ENCODE results near the gene PCDHB12. TPM values are rescaled to one million over a fixed set of nuclear protein-coding genes. Genes with fewer than 3 reads are reported as not detected.

PCDHB12 gene
- total and polyA plus RNA-seq, 4 donors = 3.3 to 10.7 (median 5.1) TPM

DNA sequence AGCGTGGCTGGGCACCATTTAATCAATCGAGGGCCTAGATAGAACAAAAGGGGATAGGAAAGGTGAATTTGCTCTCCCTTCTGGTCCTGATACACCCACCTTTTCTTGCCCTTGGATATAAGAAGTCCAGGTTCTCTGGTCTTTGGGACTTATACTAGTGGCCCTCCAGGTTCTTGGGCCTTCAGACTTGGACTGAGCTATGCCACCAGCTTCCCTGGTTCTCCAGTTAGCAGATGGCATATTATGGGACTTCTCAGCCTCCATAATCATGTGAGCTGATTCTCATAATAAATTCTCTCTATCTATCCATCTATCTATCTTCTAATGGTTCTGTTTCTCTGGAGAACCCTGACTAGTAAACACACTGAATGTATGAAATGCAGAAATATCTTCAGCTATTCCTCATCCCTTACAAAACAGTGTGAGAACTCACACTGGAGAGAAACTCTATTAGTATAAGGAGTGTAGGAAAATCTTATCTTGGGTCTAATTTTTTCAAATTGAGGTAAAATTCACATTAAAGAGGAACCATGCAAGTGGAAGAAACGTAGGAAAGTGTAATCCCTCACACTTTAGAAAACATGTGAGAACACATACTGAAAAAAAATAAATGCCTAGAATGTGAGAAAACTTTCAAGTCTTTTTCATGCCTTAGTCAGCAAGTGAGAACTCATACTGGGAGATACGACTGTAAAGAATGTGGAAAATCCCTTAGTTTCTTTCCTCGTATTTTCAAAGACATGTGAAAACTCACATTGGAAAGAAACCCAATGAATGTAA, 52.1 kb downstream of the PCDHB12 start:
- peak in 1 of 6 donors; percentile 3 for DNase-seq (ENCODE audit: low read depth in 4 of 6, low spot score in 6 of 6)
- WGBS (ENCODE audit: insufficient coverage) = no CpG with 5 or more reads among the region's 5 CpGs
- H3K36me3 ChIP-seq (ENCODE audit: control insufficient read depth, insufficient read depth, low read length) = no peaks in the 10 kb centered on the region
- no peaks in the 10 kb centered on the region for H3K4me1 ChIP-seq (ENCODE audit: control insufficient read depth, insufficient read depth, low read length)
- H3K27me3 ChIP-seq (ENCODE audit: control insufficient read depth, insufficient read depth, low read length) = no peaks in the 10 kb centered on the region
- no peak overlapping the region for H3K4me3 ChIP-seq (ENCODE audit: low read depth, low read length)
- no peak overlapping the region for H3K27ac ChIP-seq (ENCODE audit: low read depth, low read length)
- peaks cover 46% of the 10 kb centered on the region for H3K9me3 ChIP-seq (ENCODE audit: control insufficient read depth, insufficient read depth, low read length)

DNA sequence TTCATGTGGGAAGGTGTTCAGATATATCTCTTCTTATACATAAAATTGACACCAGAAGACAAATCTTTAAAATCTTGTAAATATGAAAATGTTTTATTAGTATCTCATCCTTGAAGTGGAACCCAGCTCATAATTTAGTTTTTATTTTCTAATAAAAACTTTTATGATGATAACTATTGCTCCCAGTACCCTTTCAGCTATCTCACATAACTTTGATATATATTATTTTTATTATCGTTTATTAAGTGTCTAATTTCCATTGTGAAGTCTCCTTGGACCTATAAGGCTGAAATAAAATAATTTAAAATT, 52.7 kb downstream of the PCDHB12 start:
- Histone ChIP-seq H3K36me3 (ENCODE audit: control insufficient read depth, insufficient read depth, low read length) (no peaks in the 10 kb centered on the region), H3K27me3 (ENCODE audit: control insufficient read depth, insufficient read depth, low read length) (no peaks in the 10 kb centered on the region), H3K9me3 (ENCODE audit: control insufficient read depth, insufficient read depth, low read length) (peaks cover 48% of the 10 kb centered on the region), H3K4me3 (ENCODE audit: low read depth, low read length) (no peak overlapping the region), H3K4me1 (ENCODE audit: control insufficient read depth, insufficient read depth, low read length) (no peaks in the 10 kb centered on the region), H3K27ac (ENCODE audit: low read depth, low read length) (no peak overlapping the region)
- DNase-seq (ENCODE audit: low read depth in 4 of 6, low spot score in 6 of 6) = no peak
- no CpG with 5 or more reads among the region's 1 CpG for WGBS (ENCODE audit: insufficient coverage)

Other genes with a start within 250 kb of the PCDHB12 start
Only the 30 nearest of the 37 such genes appear.
- gene PCDHB1, start 157.3 kb upstream of the PCDHB12 start, total RNA-seq = under 1 TPM; 0.06 to 0.20 TPM
- under 1 TPM; 0.05 to 0.11 TPM for gene PCDHB1, start 157.3 kb upstream of the PCDHB12 start, polyA plus RNA-seq (ENCODE audit: insufficient read length in 2 of 2)
- 1 to 10 TPM; 5.2 to 5.8 TPM for gene PCDHB2, start 114.1 kb upstream of the PCDHB12 start, total RNA-seq
- 10 to 100 TPM; 10.3 to 10.8 TPM for gene PCDHB2, start 114.1 kb upstream of the PCDHB12 start, polyA plus RNA-seq (ENCODE audit: insufficient read length in 2 of 2)
- 1 to 10 TPM; 2.7 to 5.5 TPM for gene PCDHB3, start 108.2 kb upstream of the PCDHB12 start, total RNA-seq
- 1 to 10 TPM; 2.8 to 4.5 TPM for gene PCDHB3, start 108.2 kb upstream of the PCDHB12 start, polyA plus RNA-seq (ENCODE audit: insufficient read length in 2 of 2)
- 1 to 10 TPM; 3.2 to 4.1 TPM for gene PCDHB4, start 86.9 kb upstream of the PCDHB12 start, total RNA-seq
- gene PCDHB4, start 86.9 kb upstream of the PCDHB12 start, polyA plus RNA-seq (ENCODE audit: insufficient read length in 2 of 2) = 1 to 10 TPM; 5.4 to 6.3 TPM
- 10 to 100 TPM in 1 of 2 donors, 1 to 10 TPM in 1; 8.0 to 10.6 TPM for gene PCDHB5, start 73.5 kb upstream of the PCDHB12 start, total RNA-seq
- 1 to 10 TPM; 5.9 to 6.6 TPM for gene PCDHB5, start 73.5 kb upstream of the PCDHB12 start, polyA plus RNA-seq (ENCODE audit: insufficient read length in 2 of 2)
- 1 to 10 TPM; 1.9 to 2.7 TPM for gene PCDHB6, start 58.7 kb upstream of the PCDHB12 start, total RNA-seq
- 1 to 10 TPM; 5.4 to 5.5 TPM for gene PCDHB6, start 58.7 kb upstream of the PCDHB12 start, polyA plus RNA-seq (ENCODE audit: insufficient read length in 2 of 2)
- gene PCDHB7, start 36.1 kb upstream of the PCDHB12 start, total RNA-seq = 1 to 10 TPM; 4.6 to 5.2 TPM
- gene PCDHB7, start 36.1 kb upstream of the PCDHB12 start, polyA plus RNA-seq (ENCODE audit: insufficient read length in 2 of 2) = 1 to 10 TPM; 5.2 to 5.5 TPM
- gene PCDHB8, start 30.9 kb upstream of the PCDHB12 start, total RNA-seq = 1 to 10 TPM; 1.7 to 1.9 TPM
- gene PCDHB8, start 30.9 kb upstream of the PCDHB12 start, polyA plus RNA-seq (ENCODE audit: insufficient read length in 2 of 2) = 1 to 10 TPM; 2.2 to 3.0 TPM
- 1 to 10 TPM; 3.9 to 4.7 TPM for gene PCDHB16, start 26.3 kb upstream of the PCDHB12 start, total RNA-seq
- 1 to 10 TPM; 4.9 to 6.5 TPM for gene PCDHB16, start 26.3 kb upstream of the PCDHB12 start, polyA plus RNA-seq (ENCODE audit: insufficient read length in 2 of 2)
- gene PCDHB9, start 21.6 kb upstream of the PCDHB12 start, total RNA-seq = 1 to 10 TPM; 2.9 to 3.5 TPM
- gene PCDHB9, start 21.6 kb upstream of the PCDHB12 start, polyA plus RNA-seq (ENCODE audit: insufficient read length in 2 of 2) = 1 to 10 TPM; 7.0 to 8.5 TPM
- gene PCDHB10, start 16.4 kb upstream of the PCDHB12 start, total RNA-seq = 1 to 10 TPM; 5.9 to 9.3 TPM
- gene PCDHB10, start 16.4 kb upstream of the PCDHB12 start, polyA plus RNA-seq (ENCODE audit: insufficient read length in 2 of 2) = 10 to 100 TPM; 11.6 to 15.8 TPM
- gene PCDHB11, start 9.1 kb upstream of the PCDHB12 start, total RNA-seq = 1 to 10 TPM; 7.6 to 9.7 TPM
- 1 to 10 TPM; 3.8 to 3.9 TPM for gene PCDHB11, start 9.1 kb upstream of the PCDHB12 start, polyA plus RNA-seq (ENCODE audit: insufficient read length in 2 of 2)
- 1 to 10 TPM; 4.5 to 8.7 TPM for gene PCDHB13, start 5.2 kb downstream of the PCDHB12 start, total RNA-seq
- 1 to 10 TPM; 3.8 to 5.0 TPM for gene PCDHB13, start 5.2 kb downstream of the PCDHB12 start, polyA plus RNA-seq (ENCODE audit: insufficient read length in 2 of 2)
- gene PCDHB14, start 14.6 kb downstream of the PCDHB12 start, total RNA-seq = 10 to 100 TPM; 10.4 to 11.9 TPM
- gene PCDHB14, start 14.6 kb downstream of the PCDHB12 start, polyA plus RNA-seq (ENCODE audit: insufficient read length in 2 of 2) = 10 to 100 TPM; 15.4 to 17.4 TPM
- gene PCDHB15, start 36.7 kb downstream of the PCDHB12 start, total RNA-seq = 10 to 100 TPM; 10.4 to 15.2 TPM
- gene PCDHB15, start 36.7 kb downstream of the PCDHB12 start, polyA plus RNA-seq (ENCODE audit: insufficient read length in 2 of 2) = 10 to 100 TPM; 12.3 to 21.1 TPM
- gene SLC25A2, start 95.3 kb downstream of the PCDHB12 start, total RNA-seq = under 1 TPM in 1 of 2 donors, not detected in 1; 0.39 TPM
- under 1 TPM in 1 of 2 donors, not detected in 1; 0.15 TPM for gene SLC25A2, start 95.3 kb downstream of the PCDHB12 start, polyA plus RNA-seq (ENCODE audit: insufficient read length in 2 of 2)
- gene TAF7, start 112.1 kb downstream of the PCDHB12 start, total RNA-seq = 100 to 1,000 TPM in 1 of 2 donors, 10 to 100 TPM in 1; 98.2 to 111 TPM
- gene TAF7, start 112.1 kb downstream of the PCDHB12 start, polyA plus RNA-seq (ENCODE audit: insufficient read length in 2 of 2) = 100 to 1,000 TPM in 1 of 2 donors, 10 to 100 TPM in 1; 90.1 to 101 TPM
- gene PCDHGA1, start 121.8 kb downstream of the PCDHB12 start, total RNA-seq = 1 to 10 TPM; 1.4 to 3.0 TPM
- 1 to 10 TPM; 2.5 to 3.8 TPM for gene PCDHGA1, start 121.8 kb downstream of the PCDHB12 start, polyA plus RNA-seq (ENCODE audit: insufficient read length in 2 of 2)
- gene PCDHGA2, start 130.0 kb downstream of the PCDHB12 start, total RNA-seq = 10 to 100 TPM in 1 of 2 donors, 1 to 10 TPM in 1; 8.9 to 10.4 TPM
- 10 to 100 TPM; 14.0 to 17.7 TPM for gene PCDHGA2, start 130.0 kb downstream of the PCDHB12 start, polyA plus RNA-seq (ENCODE audit: insufficient read length in 2 of 2)
- 10 to 100 TPM in 1 of 2 donors, 1 to 10 TPM in 1; 9.2 to 10.5 TPM for gene PCDHGA3, start 135.1 kb downstream of the PCDHB12 start, total RNA-seq
- 10 to 100 TPM; 12.3 to 19.2 TPM for gene PCDHGA3, start 135.1 kb downstream of the PCDHB12 start, polyA plus RNA-seq (ENCODE audit: insufficient read length in 2 of 2)
- gene PCDHGB1, start 141.4 kb downstream of the PCDHB12 start, total RNA-seq = 1 to 10 TPM; 6.4 to 8.6 TPM
- 1 to 10 TPM; 9.8 to 9.9 TPM for gene PCDHGB1, start 141.4 kb downstream of the PCDHB12 start, polyA plus RNA-seq (ENCODE audit: insufficient read length in 2 of 2)
- gene PCDHGA4, start 146.3 kb downstream of the PCDHB12 start, total RNA-seq = 1 to 10 TPM; 7.5 to 8.2 TPM
- gene PCDHGA4, start 146.3 kb downstream of the PCDHB12 start, polyA plus RNA-seq (ENCODE audit: insufficient read length in 2 of 2) = 1 to 10 TPM; 9.5 to 9.9 TPM
- 1 to 10 TPM; 6.3 to 6.7 TPM for gene PCDHGB2, start 151.3 kb downstream of the PCDHB12 start, total RNA-seq
- 10 to 100 TPM in 1 of 2 donors, 1 to 10 TPM in 1; 9.0 to 14.0 TPM for gene PCDHGB2, start 151.3 kb downstream of the PCDHB12 start, polyA plus RNA-seq (ENCODE audit: insufficient read length in 2 of 2)
- gene PCDHGA5, start 155.4 kb downstream of the PCDHB12 start, total RNA-seq = 1 to 10 TPM; 7.9 to 8.8 TPM
- gene PCDHGA5, start 155.4 kb downstream of the PCDHB12 start, polyA plus RNA-seq (ENCODE audit: insufficient read length in 2 of 2) = 10 to 100 TPM; 14.0 to 15.5 TPM
- gene PCDHGB3, start 161.5 kb downstream of the PCDHB12 start, total RNA-seq = 1 to 10 TPM; 6.0 to 8.3 TPM
- 1 to 10 TPM; 7.1 to 8.4 TPM for gene PCDHGB3, start 161.5 kb downstream of the PCDHB12 start, polyA plus RNA-seq (ENCODE audit: insufficient read length in 2 of 2)
- gene PCDHGA6, start 165.2 kb downstream of the PCDHB12 start, total RNA-seq = 10 to 100 TPM in 1 of 2 donors, 1 to 10 TPM in 1; 8.5 to 12.3 TPM
- gene PCDHGA6, start 165.2 kb downstream of the PCDHB12 start, polyA plus RNA-seq (ENCODE audit: insufficient read length in 2 of 2) = 10 to 100 TPM; 18.4 to 19.2 TPM
- 1 to 10 TPM; 6.1 to 6.6 TPM for gene PCDHGA7, start 174.0 kb downstream of the PCDHB12 start, total RNA-seq
- gene PCDHGA7, start 174.0 kb downstream of the PCDHB12 start, polyA plus RNA-seq (ENCODE audit: insufficient read length in 2 of 2) = 1 to 10 TPM; 5.2 to 6.7 TPM
- gene PCDHGB4, start 179.0 kb downstream of the PCDHB12 start, total RNA-seq = 10 to 100 TPM; 12.5 to 14.9 TPM
- 10 to 100 TPM; 10.3 to 16.0 TPM for gene PCDHGB4, start 179.0 kb downstream of the PCDHB12 start, polyA plus RNA-seq (ENCODE audit: insufficient read length in 2 of 2)
- 1 to 10 TPM; 4.6 to 5.6 TPM for gene PCDHGA8, start 183.9 kb downstream of the PCDHB12 start, total RNA-seq
- gene PCDHGA8, start 183.9 kb downstream of the PCDHB12 start, polyA plus RNA-seq (ENCODE audit: insufficient read length in 2 of 2) = 1 to 10 TPM; 1.9 to 2.1 TPM
- 10 to 100 TPM; 17.5 to 21.5 TPM for gene PCDHGB5, start 189.2 kb downstream of the PCDHB12 start, total RNA-seq
- gene PCDHGB5, start 189.2 kb downstream of the PCDHB12 start, polyA plus RNA-seq (ENCODE audit: insufficient read length in 2 of 2) = 10 to 100 TPM; 22.7 to 33.5 TPM

Measured in spinal cord (tissue), 10 donors.